H1 (cell line): Measurements from ENCODE around the gene ME3. TPM values are rescaled to one million over a fixed set of nuclear protein-coding genes. Genes with fewer than 3 reads are reported as not detected.

Experiments used
- ASH2L ChIP-seq: fragments of 200-600, 300-600 bp; sonication (generic); IDR thresholded peaks from one replicate; pipeline ENCODE4 v1.7.1; 2017; ENCODE audit warnings: low read length
- BACH1 ChIP-seq: IDR thresholded peaks from 2 replicates; pipeline ENCODE4 v1.6.1; 2012; ENCODE audit warnings: low read length, improper control_type of control experiment
- EP300 ChIP-seq, 2 experiments: IDR thresholded peaks; 1 replicate in 1 of 2; 2 replicates in 1 of 2; pipeline ENCODE4 v1.6.1; 2011 to 2012; ENCODE audit warnings: low read depth in 2 of 2, low read length in 2 of 2, mild to moderate bottlenecking in 2 of 2, borderline replicate concordance in 1 of 2, inconsistent platforms in 1 of 2, moderate library complexity in 1 of 2
- RFX5 ChIP-seq: IDR thresholded peaks from 2 replicates; pipeline ENCODE4 v1.6.1; 2011; ENCODE audit warnings: low read depth, low read length, improper control_type of control experiment, borderline replicate concordance
- TEAD4 ChIP-seq: IDR thresholded peaks from 2 replicates; pipeline ENCODE4 v1.6.1; 2012; ENCODE audit warnings: low read depth, low read length, inconsistent platforms, mixed read lengths
- polyA plus RNA-seq, 7 experiments: library from polyadenylated mRNA; depleted of rRNA in 3 of 7; stranded (reverse) in 5 of 7; unstranded in 2 of 7; fragments of >200 nt in 5 of 7; fragments of 200-250 nt in 2 of 7; gene quantifications; 1 replicate in 5 of 7; 2 replicates in 1 of 7; 4 replicates in 1 of 7; pipeline versions ENCODE4 v1.2.1 to v1.2.3, GENCODE V29; 2011 to 2013; ENCODE audit warnings: missing spikeins in 2 of 7, mixed read lengths in 2 of 7
- total RNA-seq: library from RNA; stranded (reverse); fragmentation: NEBNext Ultra II Directional; extraction: Animal tissue kit (Norgen Biotek cat#: 25700); gene quantifications from 2 replicates; pipeline ENCODE4 v1.2.1, GENCODE V29; 2021

Gene ME3
- total and polyA plus RNA-seq, 2 of the 8 experiments (the other 6 are each of a cell fraction or from before 2014, with no cell fraction given), result 1.5 to 2.8 TPM

GRCh38 chr11:86446924-86447285 is 225.5 kb downstream of the ME3 start (continued):
- no peak for TF ChIP-seq TEAD4
- TF ChIP-seq RFX5, result no peak
- TF ChIP-seq BACH1, result no peak
- no peak for TF ChIP-seq EP300 (IDR thresholded peaks at IDR 0.05; ENCODE audit: borderline replicate concordance in 1 of 2, low read depth in 2 of 2, low read length in 2 of 2)
- no peak for TF ChIP-seq ASH2L
